Loucy (cell line): ENCODE measurements around the gene KIF18B.

Experiments
- EZH2phosphoT487 ChIP-seq: fragments of 200-600 bp; IDR thresholded peaks from 2 replicates; pipeline ENCODE4 v1.6.1; 2018; ENCODE audit warnings: antibody characterized with exemption, mild to moderate bottlenecking, moderate library complexity, borderline replicate concordance
- TF ChIP-seq, protein P1 (sequence below): fragments of 200-600 bp; sonication (generic); conservative IDR thresholded peaks from 2 replicates; pipeline ENCODE4 v1.5.1; 2014; ENCODE audit warnings: mild to moderate bottlenecking, antibody characterized with exemption, low read length

DNA sequence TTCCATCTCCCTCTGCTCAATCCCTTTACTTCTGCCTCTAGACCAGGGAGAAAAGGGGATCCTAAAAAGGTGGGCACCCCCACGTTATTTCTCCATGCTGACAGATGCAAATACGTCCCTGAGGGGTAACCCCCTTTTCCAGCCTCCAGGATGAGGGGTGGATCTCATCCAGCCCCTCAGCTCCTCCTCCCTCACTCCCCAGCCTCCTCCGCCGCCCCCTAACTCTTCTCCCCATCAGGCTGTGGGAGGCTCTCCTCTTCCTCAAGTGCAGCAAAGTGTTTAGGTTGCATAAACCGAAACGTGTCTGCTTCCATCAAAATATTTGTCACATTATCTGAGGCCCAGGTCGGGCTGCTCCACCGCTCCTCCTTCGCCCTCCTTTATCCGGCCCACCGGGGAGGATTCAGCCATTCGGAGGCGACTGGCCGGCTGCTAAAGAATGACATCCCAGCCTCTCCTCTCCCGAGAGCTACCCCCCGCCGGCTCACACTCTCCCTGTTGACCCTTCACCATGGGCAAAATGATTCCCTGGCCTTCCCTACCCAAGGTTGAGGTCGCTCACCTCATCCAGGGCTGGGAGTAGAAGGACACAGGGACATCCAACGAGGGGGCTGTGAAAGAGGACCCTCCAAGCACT, 21.7 kb upstream of the KIF18B start:
- TF ChIP-seq, protein P1, sequence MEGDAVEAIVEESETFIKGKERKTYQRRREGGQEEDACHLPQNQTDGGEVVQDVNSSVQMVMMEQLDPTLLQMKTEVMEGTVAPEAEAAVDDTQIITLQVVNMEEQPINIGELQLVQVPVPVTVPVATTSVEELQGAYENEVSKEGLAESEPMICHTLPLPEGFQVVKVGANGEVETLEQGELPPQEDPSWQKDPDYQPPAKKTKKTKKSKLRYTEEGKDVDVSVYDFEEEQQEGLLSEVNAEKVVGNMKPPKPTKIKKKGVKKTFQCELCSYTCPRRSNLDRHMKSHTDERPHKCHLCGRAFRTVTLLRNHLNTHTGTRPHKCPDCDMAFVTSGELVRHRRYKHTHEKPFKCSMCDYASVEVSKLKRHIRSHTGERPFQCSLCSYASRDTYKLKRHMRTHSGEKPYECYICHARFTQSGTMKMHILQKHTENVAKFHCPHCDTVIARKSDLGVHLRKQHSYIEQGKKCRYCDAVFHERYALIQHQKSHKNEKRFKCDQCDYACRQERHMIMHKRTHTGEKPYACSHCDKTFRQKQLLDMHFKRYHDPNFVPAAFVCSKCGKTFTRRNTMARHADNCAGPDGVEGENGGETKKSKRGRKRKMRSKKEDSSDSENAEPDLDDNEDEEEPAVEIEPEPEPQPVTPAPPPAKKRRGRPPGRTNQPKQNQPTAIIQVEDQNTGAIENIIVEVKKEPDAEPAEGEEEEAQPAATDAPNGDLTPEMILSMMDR: no peak
- TF ChIP-seq EZH2phosphoT487: no peak
